ENCODE results near the gene PRSS3.
"Not testable (repeated sequence)": the region's sequence is repeated elsewhere in the genome, so short reads cannot be mapped to it uniquely, and the experiment has no call there.

The PRSS3 gene

DNA sequence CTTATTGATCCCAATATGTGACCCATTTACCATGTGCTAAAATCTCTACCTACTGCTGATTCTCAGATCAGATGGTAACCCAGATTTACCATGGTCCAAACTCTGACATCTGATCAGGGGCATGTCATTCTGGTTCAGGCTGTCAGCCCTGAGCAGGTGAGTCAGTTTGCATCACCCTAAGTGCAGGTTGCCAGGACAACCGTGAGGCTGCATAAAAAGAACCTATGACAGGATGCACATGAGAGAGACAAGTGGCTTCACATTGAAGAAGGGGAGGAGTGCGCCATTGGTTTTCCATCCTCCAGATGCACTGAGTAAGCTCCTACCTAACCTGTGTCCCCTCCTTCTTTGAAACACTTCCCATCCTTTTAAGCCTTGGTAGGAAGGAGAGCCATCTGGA, 801 bp upstream of the PRSS3 start:
- Histone ChIP-seq H3K27ac (no peak overlapping the region), H3K4me3 (no peak overlapping the region)
- no peak for DNase-seq (ENCODE audit: low spot score)
- TF ChIP-seq, protein P1, sequence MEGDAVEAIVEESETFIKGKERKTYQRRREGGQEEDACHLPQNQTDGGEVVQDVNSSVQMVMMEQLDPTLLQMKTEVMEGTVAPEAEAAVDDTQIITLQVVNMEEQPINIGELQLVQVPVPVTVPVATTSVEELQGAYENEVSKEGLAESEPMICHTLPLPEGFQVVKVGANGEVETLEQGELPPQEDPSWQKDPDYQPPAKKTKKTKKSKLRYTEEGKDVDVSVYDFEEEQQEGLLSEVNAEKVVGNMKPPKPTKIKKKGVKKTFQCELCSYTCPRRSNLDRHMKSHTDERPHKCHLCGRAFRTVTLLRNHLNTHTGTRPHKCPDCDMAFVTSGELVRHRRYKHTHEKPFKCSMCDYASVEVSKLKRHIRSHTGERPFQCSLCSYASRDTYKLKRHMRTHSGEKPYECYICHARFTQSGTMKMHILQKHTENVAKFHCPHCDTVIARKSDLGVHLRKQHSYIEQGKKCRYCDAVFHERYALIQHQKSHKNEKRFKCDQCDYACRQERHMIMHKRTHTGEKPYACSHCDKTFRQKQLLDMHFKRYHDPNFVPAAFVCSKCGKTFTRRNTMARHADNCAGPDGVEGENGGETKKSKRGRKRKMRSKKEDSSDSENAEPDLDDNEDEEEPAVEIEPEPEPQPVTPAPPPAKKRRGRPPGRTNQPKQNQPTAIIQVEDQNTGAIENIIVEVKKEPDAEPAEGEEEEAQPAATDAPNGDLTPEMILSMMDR (IDR thresholded peaks at IDR 0.05) = no peak

DNA sequence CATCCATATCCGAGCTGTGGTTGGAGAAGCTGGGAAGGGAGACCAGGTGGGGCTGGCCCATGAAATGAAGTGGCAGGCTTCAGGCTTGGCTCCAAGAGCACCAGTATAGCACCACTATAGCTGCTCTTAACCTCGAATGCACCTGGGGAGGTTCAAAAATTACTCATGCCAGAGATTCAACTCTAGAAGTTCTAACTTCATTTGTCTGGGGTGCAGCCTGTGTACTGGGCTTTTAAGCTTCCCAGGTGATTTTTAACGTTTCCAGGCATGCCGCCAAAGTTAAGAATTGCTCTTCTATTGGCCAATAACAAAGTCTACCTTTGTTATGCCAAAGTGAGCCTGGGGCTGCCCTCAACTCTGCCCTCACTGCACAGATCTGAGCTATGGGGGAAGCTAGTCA, 458 bp downstream of the PRSS3 start:
- TF ChIP-seq, protein P1 (IDR thresholded peaks at IDR 0.05) = no peak
- H3K4me3 ChIP-seq = no peak overlapping the region
- no peak for DNase-seq (ENCODE audit: low spot score)

DNA sequence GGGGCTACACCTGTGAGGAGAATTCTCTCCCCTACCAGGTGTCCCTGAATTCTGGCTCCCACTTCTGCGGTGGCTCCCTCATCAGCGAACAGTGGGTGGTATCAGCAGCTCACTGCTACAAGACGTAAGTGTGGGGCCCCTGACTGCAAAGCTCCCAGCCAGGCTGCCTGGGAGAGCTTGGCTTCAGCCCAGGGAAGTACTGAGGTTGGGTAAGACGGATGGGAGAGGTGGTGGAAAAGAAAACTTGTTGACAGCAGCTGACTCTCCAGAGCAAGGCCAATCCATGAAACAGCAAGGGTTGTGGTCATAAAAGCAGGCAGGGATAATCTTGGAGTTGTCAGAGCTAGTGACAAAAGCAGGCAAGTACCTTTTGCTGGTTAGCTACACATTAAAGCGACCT, 1.3 kb downstream of the PRSS3 start:
- not testable (repeated sequence) for H3K4me3 ChIP-seq; DNase-seq (ENCODE audit: low spot score); H3K27ac ChIP-seq

More for the DNA sequence above, 458 bp downstream of the PRSS3 start:
- no peak overlapping the region for H3K27ac ChIP-seq

DNA sequence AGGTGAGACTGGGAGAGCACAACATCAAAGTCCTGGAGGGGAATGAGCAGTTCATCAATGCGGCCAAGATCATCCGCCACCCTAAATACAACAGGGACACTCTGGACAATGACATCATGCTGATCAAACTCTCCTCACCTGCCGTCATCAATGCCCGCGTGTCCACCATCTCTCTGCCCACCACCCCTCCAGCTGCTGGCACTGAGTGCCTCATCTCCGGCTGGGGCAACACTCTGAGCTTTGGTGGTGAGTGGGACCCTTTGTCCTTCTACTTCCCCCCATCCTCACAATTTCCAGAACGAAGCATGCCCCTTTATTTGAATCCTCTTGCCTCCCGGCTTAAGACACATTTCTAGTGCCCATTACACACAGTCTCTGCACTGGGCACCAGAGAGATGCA, 2.5 kb downstream of the PRSS3 start:
- no peak overlapping the region for H3K27ac ChIP-seq
- no peak for DNase-seq (ENCODE audit: low spot score)
- no peak overlapping the region for H3K4me3 ChIP-seq
- TF ChIP-seq, protein P1 (IDR thresholded peaks at IDR 0.05) = no peak

DNA sequence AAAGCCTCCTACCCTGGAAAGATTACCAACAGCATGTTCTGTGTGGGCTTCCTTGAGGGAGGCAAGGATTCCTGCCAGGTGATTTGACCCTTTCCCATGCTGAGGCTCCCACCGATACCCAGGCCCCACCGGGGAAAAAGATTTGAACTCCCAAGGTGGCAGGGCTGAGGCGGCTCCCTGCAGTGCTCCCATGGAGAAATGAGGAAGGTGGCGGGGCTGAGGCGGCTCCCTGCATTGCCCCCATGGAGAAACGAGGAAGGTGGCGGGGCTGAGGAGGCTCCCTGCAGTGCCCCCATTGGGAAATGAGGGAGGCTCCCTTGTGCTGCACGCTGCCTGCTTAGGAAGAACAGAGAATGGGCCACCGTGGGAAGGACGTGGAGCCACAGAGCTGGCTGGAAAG, 3.2 kb downstream of the PRSS3 start:
- TF ChIP-seq, protein P1 (IDR thresholded peaks at IDR 0.05) = no peak
- no peak for DNase-seq (ENCODE audit: low spot score)
- H3K4me3 ChIP-seq = no peak overlapping the region
- H3K27ac ChIP-seq = no peak overlapping the region

DNA sequence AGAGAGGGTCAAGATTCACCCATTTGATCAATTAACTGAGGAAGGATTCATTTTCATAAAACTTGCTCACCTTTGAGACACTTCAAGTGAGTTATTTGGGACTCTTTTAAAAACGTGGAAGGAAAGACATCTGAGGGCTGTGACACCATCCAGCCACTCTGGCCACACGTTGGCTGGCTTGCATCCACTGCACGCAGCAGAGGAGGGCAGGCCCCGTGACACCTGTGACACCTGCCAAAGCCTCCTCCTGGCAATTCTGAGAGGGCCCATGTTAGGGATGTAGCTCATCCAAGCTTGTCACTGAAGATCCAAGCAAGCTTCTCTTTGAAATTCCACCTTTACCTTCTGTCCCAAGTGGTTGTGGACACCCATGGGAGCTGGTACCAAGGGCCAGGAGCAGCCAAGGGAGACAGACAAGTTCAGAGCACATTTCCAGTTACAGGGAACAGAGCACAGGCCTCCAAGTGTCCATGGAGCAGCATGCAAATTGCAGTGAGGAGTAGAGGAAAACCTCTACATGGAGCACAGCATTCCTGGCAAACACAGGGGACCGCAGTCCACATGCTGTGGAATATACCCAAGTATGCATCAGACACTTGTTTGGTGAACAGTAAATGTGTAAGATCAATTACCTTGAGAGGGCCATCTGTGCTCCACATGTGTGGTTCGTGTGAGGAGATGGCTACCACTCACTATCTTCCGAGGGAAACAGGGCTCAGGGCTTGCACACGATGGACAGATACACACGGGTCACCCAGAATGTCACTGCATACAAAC, 4.8 kb downstream of the PRSS3 start:
- TF ChIP-seq, protein P1 (IDR thresholded peaks at IDR 0.05) = no peak
- Histone ChIP-seq H3K27ac (no peak overlapping the region), H3K4me3 (no peak overlapping the region)
- DNase-seq (ENCODE audit: low spot score) = no peak

DNA sequence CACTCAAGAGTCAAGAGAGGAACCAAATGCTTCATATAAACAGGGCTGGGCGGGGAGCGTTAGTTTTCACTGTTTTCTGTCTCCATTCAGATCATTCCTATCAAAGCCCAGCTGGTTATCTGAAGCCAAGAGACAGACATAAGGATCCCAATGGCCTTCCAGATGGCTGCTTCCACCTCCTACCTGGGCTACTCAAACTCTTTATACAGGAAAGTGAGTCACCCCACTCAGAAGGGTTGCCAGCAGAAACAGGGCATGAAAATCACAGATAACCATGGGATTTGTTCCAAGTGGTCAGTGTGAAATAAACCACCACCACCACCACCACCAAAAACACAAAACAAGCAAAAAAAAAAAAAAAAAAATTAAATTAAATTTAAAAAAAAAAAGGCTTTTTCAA, 5.5 kb downstream of the PRSS3 start:
- Histone ChIP-seq H3K27ac (no peak overlapping the region), H3K4me3 (no peak overlapping the region)
- no peak for DNase-seq (ENCODE audit: low spot score)
- TF ChIP-seq, protein P1 (IDR thresholded peaks at IDR 0.05) = no peak

DNA sequence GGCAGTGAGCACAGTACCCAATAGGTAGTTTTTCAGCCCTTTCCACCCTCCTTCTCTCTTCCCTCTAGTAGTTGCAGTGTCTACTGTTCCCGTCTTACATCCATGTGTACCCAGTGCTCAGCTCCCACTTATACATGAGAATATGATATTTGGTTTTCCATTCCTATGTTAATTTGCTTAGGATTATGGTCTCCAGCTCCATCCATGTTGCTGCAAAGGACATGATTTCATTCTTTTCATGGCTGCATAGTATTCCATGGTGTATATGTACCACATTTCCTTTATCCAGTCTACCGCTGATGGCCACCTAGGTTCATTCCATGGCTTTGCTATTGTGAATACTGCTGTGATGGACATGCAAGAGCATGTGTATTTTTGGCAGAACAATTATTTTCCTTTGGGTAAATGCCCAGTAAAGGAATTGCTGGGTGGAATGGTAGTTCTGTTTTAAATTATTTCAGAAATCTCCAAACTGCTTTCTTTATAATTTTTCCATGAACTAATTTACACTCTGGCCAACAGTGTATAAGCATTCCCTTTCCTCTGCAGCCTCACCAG, 6.7 kb downstream of the PRSS3 start:
- not testable (repeated sequence) for DNase-seq (ENCODE audit: low spot score); H3K27ac ChIP-seq

DNA sequence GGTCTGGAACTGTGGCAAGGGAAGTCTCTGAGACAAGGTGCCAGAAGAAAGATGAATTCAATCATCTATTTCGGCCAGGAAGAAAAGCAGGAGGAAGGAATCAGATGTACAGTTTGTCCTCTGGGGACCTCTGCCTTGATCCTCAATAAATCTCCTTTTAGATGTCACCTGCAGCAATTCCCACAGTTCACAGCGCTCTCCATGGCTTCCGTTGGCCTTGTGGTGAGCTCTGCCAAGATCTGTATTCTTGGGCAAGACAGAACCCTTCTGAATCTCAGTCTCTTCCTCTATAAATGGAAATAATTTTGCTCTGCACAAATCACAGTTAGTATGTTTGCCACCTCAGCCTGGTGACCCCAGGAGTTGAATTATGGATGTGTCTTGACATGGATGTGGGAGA, 8.8 kb downstream of the PRSS3 start:
- H3K4me3 ChIP-seq; H3K27ac ChIP-seq; DNase-seq (ENCODE audit: low spot score): not testable (repeated sequence)

More for the DNA sequence above, 6.7 kb downstream of the PRSS3 start:
- not testable (repeated sequence) for H3K4me3 ChIP-seq

DNA sequence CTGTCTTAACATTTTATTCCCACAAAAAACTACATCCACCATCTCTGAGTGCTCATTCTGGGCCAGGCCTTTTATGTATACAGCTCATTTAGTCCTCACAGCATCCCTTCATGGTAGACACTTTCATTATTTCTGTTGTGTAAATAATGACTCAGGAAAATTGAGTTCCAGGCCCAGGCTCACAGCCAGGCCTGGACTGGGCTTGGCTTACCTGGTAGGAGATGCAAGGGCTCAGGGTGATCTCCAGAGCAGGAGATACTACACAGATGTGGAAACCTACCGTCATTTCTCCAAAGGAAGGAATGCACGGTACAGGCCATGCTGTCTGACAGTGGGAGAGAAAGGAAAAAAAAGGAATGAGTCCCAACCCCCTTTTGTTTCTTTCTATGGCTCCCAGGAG, 11.8 kb downstream of the PRSS3 start:
- not testable (repeated sequence) for H3K27ac ChIP-seq; DNase-seq (ENCODE audit: low spot score); H3K4me3 ChIP-seq

DNA sequence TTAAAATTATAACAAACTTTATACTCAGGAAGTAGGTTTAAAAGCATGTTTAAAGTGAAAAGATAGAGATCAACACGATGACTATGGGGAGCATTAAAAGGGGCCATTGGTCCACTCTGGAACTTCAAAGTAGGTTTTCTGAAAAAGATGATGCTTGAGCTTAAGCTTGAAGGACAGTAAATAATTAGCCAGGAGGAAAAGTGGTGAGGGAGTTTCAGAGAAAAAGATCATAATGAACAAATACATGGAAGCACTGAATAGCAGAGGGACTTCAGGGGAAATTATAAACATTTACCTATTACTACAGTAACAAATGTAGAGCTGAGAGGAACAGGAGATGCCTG, 13.6 kb downstream of the PRSS3 start:
- H3K27ac ChIP-seq; H3K4me3 ChIP-seq; DNase-seq (ENCODE audit: low spot score): not testable (repeated sequence)

Data from coronary artery (tissue), 2 donors.